LNCAP (cell line): ENCODE measurements around the gene NPAS3.

ENCODE experiments used
- TF ChIP-seq, protein P1 (sequence below): fragments of 450-650 bp; IDR thresholded peaks from 2 replicates; pipeline ENCODE4 v1.5.1; 2017; ENCODE audit warnings: mild to moderate bottlenecking

Gene NPAS3

DNA sequence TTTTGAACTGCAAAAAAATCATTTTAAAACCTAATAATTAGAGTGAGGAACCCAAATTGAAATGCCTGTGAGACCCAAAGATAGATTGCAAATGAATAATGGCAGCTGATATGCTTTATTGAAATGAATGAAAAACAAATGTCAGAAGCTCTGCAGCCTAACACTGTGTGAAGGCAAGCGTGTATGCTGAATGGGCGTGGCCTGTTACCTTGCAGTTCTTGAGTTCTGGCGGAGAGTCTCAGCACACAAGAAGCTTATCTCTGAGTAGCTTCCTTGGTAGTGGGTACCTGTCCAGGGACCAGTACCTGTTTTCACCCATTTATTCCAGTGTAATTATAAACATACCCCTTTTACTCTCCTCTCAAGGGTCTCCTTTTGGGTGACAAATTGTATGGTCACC, 341.2 kb downstream of the NPAS3 start:
- TF ChIP-seq, protein P1, sequence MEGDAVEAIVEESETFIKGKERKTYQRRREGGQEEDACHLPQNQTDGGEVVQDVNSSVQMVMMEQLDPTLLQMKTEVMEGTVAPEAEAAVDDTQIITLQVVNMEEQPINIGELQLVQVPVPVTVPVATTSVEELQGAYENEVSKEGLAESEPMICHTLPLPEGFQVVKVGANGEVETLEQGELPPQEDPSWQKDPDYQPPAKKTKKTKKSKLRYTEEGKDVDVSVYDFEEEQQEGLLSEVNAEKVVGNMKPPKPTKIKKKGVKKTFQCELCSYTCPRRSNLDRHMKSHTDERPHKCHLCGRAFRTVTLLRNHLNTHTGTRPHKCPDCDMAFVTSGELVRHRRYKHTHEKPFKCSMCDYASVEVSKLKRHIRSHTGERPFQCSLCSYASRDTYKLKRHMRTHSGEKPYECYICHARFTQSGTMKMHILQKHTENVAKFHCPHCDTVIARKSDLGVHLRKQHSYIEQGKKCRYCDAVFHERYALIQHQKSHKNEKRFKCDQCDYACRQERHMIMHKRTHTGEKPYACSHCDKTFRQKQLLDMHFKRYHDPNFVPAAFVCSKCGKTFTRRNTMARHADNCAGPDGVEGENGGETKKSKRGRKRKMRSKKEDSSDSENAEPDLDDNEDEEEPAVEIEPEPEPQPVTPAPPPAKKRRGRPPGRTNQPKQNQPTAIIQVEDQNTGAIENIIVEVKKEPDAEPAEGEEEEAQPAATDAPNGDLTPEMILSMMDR: no peak

DNA sequence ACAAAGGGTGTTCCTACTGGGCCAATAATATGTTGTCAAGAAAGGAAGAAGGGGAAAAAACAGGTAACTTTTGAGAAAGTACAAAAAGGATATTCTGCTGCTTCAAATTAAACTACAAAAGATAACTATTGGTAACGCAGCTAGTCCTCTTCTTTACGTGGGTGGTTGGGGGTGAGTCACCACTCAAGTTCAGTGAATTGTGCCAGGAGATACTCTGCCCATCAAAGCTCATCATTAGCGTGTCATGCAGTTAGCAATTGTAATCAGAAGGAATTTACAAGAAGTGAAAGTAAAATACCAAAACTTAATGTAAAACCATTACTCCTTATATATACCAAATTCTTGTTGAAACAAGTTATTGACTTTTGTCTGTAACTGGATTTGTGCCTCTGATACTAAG, 342.0 kb downstream of the NPAS3 start:
- TF ChIP-seq, protein P1: no peak

DNA sequence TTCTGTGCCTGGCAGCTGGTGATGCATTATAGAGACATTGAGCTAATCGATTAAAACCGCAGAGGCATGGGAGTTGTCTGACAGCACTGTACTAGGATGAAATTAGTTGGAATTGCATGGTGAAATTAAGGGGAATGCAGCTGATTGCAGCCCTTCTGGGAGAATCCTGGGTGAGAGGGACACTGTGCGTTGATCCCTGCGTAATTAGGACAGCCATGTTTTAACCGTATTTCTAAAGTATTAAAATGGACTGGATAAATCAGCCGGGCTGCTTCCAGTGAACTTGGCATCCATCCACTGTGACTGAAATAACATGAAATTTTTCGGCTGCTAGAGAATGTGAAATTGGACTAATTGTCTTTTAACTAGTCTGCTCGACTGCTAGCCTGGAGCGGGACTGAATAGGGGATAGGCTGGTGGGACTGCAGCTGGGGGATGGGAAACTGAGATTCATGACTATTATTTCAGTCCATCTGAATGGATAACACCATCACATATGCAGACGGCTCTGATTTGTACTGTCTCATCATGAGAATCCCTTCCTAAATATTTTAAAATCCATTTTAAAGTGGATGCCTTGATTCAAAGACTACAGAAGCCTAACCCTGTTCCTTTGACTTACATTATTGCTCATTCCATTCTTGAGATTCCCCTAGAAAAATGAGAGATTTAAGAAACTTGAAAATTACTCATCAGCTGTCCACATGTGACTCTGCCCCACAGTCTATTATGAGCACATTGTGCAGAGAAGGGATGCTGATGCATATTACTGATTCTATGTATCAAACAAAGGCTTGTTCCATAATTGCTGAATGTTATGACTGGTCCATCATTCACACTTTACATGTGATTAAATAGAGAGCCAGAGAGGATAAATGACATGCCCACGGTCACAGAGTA, 343.9 kb downstream of the NPAS3 start:
- TF ChIP-seq, protein P1: no peak

DNA sequence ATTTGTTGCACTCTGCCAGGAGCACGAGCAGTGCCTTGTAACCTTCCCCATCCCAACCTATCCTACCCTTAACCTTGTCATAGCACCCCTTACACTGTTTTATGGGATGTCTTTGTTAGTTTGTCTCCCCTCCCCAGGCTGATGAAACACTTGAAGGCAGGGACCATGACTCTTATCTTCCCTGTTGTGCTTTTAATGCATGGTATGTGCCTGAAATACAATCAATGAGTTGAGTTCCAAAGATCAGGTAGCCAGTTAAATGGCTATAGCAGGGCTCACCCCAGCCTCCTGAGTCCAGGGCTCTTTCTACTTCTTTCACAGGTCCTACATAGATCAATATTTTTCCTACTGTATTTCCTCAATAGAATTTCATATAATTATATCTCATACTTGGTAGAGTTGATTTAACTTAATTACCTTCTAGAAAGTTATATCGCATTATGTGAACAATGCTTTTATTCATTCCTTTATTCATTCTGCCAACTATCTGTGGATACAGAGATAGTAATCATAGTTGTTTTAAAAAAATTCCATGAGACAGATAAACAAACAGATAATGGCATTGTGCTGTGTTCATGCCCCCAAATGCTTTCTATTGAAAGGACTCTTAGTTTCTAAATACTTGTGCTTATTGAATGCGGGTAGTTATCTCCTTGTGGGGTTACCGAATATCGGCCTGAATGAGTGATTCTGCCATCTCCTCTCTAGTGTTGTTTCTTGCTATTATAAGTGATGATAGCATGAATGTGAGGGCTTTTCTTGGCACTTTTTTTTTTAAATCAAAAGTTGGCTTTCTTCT, 347.4 kb downstream of the NPAS3 start:
- TF ChIP-seq, protein P1: no peak

DNA sequence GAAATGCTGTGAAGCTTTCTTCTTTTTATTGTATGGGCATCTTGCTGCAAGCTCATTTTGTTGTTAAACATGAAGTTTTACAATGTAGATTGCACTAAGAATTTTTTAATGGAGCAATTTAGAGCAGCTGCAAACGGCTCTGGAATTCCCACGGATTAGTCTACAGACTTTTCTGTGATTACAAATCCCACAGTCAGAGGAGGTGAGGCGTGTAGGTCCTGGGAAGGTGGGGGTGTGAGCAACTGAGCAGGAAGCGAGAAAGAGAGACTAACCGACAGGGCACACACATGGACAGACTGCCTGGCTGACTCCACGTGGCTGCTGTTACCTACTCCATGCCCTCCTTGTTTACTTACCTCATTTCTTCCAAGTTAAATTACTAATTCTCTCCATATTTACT, 348.5 kb downstream of the NPAS3 start:
- TF ChIP-seq, protein P1: no peak

DNA sequence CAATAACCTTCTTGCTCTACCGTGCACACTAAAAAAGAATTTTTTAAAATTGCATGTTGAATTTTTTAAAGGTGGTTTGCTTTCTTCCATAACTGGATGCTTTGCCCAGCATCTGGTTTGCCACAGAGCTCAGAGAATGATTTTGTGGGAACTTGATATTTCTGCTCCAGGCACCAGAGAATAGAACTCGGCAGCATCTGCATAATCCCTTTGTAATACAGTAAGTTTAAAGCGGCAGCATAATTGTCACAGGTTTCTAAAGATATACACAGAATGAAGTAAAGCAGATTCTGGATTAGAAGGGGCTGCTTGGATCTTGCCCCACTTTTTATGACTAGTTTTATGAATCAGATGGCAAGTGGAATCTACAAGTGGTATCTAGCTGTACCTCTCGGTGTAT, 352.0 kb downstream of the NPAS3 start:
- TF ChIP-seq, protein P1: no peak

DNA sequence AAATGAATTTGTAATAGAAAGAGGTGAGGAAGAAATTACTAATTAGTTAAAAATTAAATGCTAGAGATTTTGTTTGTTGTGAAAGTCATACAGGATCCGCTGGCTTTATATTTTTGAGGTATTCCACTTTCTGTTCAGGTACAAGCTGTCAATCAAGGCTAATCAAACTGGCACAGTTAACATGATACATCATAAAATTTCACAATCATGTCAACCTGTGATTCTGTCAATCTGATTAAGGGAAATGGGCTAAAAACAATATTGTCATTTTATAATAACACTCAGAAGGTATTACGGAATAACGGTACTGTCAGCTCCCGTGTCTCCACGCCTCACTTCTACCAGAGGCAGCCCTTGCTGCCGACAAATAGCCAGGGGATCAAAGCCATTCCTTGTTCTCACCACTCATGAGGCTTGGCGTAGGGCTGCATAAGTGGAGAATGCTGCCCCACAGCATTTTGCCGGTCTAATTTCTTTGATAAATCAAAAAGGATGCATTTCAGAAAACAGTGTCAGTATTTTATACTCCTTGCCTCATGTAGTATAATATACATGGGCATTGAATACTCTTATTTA, 352.9 kb downstream of the NPAS3 start:
- TF ChIP-seq, protein P1: no peak
